HepG2 (cell line): Measurements from ENCODE around the gene STPG2.

Source experiments
- BRCA1 ChIP-seq: sonication (generic); formaldehyde crosslinking; IDR thresholded peaks from 2 replicates; pipeline ENCODE4 v1.4.0; 2020; ENCODE audit warnings: missing genetic modification reagents
- CTCF ChIP-seq: sonication (generic); formaldehyde crosslinking; IDR thresholded peaks from 2 replicates; pipeline ENCODE4 v1.5.0; 2020; ENCODE audit warnings: mild to moderate bottlenecking, missing genetic modification reagents, moderate library complexity
- HNRNPLL ChIP-seq: fragments of 200-400 bp; formaldehyde crosslinking; IDR thresholded peaks from 2 replicates; pipeline ENCODE4 v1.6.1; 2017; ENCODE audit warnings: mild to moderate bottlenecking, low read depth, low read length; ENCODE audit not compliant: poor library complexity, severe bottlenecking

DNA sequence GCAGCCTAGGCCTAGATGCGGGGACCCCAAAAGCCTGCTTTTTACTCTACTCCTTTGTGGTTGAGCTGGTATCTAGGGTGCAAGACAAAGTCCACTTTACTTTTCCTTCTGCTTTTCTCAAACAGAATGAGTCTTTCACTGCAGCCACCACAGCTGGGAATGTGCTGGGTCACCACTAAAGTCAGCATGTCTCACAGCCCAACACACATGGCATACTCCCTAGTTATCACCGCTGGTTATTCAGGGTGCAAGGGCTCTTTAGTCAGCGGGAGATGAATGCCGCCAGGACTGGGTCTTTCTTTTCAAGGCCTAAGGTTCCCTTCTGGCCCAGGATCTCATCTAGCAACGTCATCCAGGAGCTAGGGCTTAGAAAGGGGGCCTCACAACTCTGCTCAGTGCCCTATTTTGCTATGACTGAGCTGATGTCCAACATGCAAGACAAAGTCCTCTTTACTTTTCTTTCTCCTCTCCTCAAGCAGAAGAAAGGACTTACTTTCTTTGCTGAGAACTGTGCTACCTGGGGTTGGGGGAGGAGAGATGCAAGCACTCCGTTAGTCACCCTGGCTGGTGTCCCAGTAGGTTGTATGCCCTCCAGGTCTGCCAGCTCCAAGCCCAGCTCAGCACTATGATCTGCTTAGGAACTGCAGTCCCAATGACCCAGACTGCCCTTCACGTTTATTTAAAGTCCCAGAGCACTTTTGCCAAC is 22.9 kb upstream of the STPG2 start:
- no peak for TF ChIP-seq CTCF (CRISPR knock-in tag)
- TF ChIP-seq HNRNPLL: no peak
- no peak for TF ChIP-seq BRCA1 (CRISPR knock-in tag)
